GM06990 (cell line): ENCODE measurements around the gene AK8.

ENCODE experiments used
- DNase-seq: peaks from one replicate; pipeline ENCODE4 v3.0.0-alpha.2; 2011; ENCODE audit not compliant: insufficient read length; ENCODE audit errors: extremely low read depth
- H3K27me3 ChIP-seq: replicated peaks from 2 replicates; pipeline ENCODE4 v1.6.0; 2011; ENCODE audit warnings: low read length; ENCODE audit not compliant: control insufficient read depth, insufficient read depth
- H3K36me3 ChIP-seq: 2 replicates; pipeline ENCODE4 v1.5.1; 2011; ENCODE audit warnings: low read length; ENCODE audit not compliant: control insufficient read depth, insufficient read depth
- H3K4me3 ChIP-seq: replicated peaks from 2 replicates; pipeline ENCODE4 v1.5.1; 2011; ENCODE audit warnings: low read depth, mild to moderate bottlenecking, control low read depth, low read length
- TF ChIP-seq, protein P1 (sequence below): IDR thresholded peaks from 2 replicates; pipeline ENCODE4 v1.5.1; 2011; ENCODE audit warnings: low read length, control low read depth, mild to moderate bottlenecking, inconsistent platforms; ENCODE audit not compliant: insufficient read depth, poor library complexity, severe bottlenecking

The AK8 gene

GRCh38 chr9:132791699-132792240, 86.3 kb downstream of the AK8 start:
- H3K36me3 ChIP-seq: no peaks in the 10 kb centered on the region
- no peaks in the 10 kb centered on the region; the same call in 1 of the 2 replicates for H3K27me3 ChIP-seq
- H3K4me3 ChIP-seq: no peak overlapping the region

GRCh38 chr9:132789719-132790118, 88.4 kb downstream of the AK8 start:
- Histone ChIP-seq H3K4me3 (no peak overlapping the region), H3K36me3 (no peaks in the 10 kb centered on the region), H3K27me3 (no peaks in the 10 kb centered on the region; the same call in 1 of the 2 replicates)
- no peak for DNase-seq
- TF ChIP-seq, protein P1, sequence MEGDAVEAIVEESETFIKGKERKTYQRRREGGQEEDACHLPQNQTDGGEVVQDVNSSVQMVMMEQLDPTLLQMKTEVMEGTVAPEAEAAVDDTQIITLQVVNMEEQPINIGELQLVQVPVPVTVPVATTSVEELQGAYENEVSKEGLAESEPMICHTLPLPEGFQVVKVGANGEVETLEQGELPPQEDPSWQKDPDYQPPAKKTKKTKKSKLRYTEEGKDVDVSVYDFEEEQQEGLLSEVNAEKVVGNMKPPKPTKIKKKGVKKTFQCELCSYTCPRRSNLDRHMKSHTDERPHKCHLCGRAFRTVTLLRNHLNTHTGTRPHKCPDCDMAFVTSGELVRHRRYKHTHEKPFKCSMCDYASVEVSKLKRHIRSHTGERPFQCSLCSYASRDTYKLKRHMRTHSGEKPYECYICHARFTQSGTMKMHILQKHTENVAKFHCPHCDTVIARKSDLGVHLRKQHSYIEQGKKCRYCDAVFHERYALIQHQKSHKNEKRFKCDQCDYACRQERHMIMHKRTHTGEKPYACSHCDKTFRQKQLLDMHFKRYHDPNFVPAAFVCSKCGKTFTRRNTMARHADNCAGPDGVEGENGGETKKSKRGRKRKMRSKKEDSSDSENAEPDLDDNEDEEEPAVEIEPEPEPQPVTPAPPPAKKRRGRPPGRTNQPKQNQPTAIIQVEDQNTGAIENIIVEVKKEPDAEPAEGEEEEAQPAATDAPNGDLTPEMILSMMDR: no peak

More at GRCh38 chr9:132791699-132792240, 86.3 kb downstream of the AK8 start:
- TF ChIP-seq, protein P1: no peak
- no peak for DNase-seq

DNA sequence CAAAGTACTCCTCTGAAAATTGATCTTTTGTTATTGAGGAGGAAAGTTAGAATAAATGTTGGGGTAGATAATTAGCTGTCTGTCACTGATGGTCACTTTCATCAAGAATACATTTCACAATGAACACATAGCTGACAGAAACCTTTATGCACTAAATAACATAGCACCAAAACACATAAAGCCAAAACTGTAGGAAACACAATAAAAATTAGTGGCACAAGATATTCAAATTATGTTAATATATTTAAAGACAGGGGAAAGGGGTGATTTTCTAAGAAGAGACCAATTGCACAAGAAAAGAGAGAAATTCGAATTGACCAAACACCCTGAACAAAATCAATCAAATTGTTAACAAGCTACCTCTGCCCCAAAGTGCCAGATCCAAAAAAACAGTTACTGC, 89.7 kb downstream of the AK8 start:
- TF ChIP-seq, protein P1: no peak
- DNase-seq: no peak
- H3K27me3 ChIP-seq: no peaks in the 10 kb centered on the region
- no peak overlapping the region for H3K4me3 ChIP-seq
- no peaks in the 10 kb centered on the region for H3K36me3 ChIP-seq

DNA sequence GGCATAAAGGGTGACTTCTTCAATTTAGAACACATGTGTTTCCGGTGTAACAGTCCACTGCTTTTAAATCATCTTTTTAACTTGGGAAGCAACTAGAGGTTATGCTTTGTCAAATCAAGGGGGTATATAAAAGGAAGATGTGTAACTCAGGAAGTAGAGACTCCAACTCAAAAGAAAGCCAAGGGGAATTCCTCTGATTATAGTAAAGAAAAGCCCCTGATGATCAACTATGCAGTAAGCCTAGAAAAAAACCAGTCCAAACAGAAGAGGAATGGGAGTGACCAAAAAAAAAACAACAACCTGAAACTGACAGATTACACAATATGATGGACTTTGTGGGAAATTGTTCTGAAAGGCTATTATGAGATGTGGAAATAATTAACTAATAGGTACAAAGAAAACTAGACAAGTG, 90.3 kb downstream of the AK8 start:
- H3K27me3 ChIP-seq: no peaks in the 10 kb centered on the region
- no peak overlapping the region for H3K4me3 ChIP-seq
- TF ChIP-seq, protein P1: no peak
- no peaks in the 10 kb centered on the region for H3K36me3 ChIP-seq
- DNase-seq: no peak

- no peaks in the 10 kb centered on the region for H3K36me3 ChIP-seq
- TF ChIP-seq, protein P1: no peak
- no peak overlapping the region for H3K4me3 ChIP-seq
- no peak for DNase-seq
- H3K27me3 ChIP-seq: no peaks in the 10 kb centered on the region
Observed at GRCh38 chr9:132784286-132784830, 93.7 kb downstream of the AK8 start.
